Prostate gland (tissue), 2 donors: ENCODE results near the gene CDYL. TPM values are rescaled to one million over a fixed set of nuclear protein-coding genes. Genes with fewer than 3 reads are reported as not detected.

Experiments
- DNase-seq: peaks from one replicate; pipeline ENCODE4 v3.0.0-alpha.2; 2019; ENCODE audit warnings: low spot score
- H3K27ac ChIP-seq, 2 donors: fragments of 200-600 bp; sonication (generic); 2 replicates each; pipeline ENCODE4 v1.5.1; 2017 to 2019
- H3K27me3 ChIP-seq: fragments of 200-600 bp; sonication (generic); replicated peaks from 2 replicates; pipeline ENCODE4 v1.5.1; 2019; ENCODE audit not compliant: insufficient read depth
- H3K36me3 ChIP-seq, 2 donors: fragments of 200-600 bp; sonication (generic); 1 replicate in 1 of 2; 2 replicates in 1 of 2; pipeline versions ENCODE4 v1.5.1 to v1.8.1; 2017 to 2019
- H3K4me1 ChIP-seq: fragments of 200-600 bp; sonication (generic); replicated peaks from 2 replicates; pipeline ENCODE4 v1.5.1; 2019
- H3K4me3 ChIP-seq, 2 donors: fragments of 200-600 bp; sonication (generic); 2 replicates each; pipeline ENCODE4 v1.5.1; 2017 to 2019
- H3K9me3 ChIP-seq: fragments of 200-600 bp; sonication (generic); 2 replicates; pipeline ENCODE4 v1.5.1; 2017
- CTCF ChIP-seq, 4 experiments: fragments of 200-600 bp in 2 of 4; fragments of 450-650 bp in 2 of 4; sonication (generic) in 2 of 4; IDR thresholded peaks; 1 replicate in 3 of 4; 2 replicates in 1 of 4; pipeline ENCODE4 v1.5.1; 2016 to 2019; ENCODE audit warnings: antibody characterized with exemption in 4 of 4, mild to moderate bottlenecking in 2 of 4, moderate library complexity in 2 of 4
- POLR2A ChIP-seq: fragments of 450-650 bp; IDR thresholded peaks from one replicate; pipeline ENCODE4 v1.6.1; 2016; ENCODE audit warnings: antibody characterized with exemption, mild to moderate bottlenecking
- POLR2AphosphoS5 ChIP-seq: sonication (generic); formaldehyde crosslinking; IDR thresholded peaks from one replicate; pipeline ENCODE4 v1.6.1; 2017; ENCODE audit warnings: antibody characterized with exemption
- WGBS: methylation state at CpG from one replicate; pipeline ENCODE4 v1.1.5; 2018; 5-methylcytosine and 5-hydroxymethylcytosine counted together
- intact Hi-C: fragments of 100-400 bp; cut with DNase I; formaldehyde crosslinking; loops from one replicate; pipeline ENCODE4 v1.14.2; 2022
- total RNA-seq, 2 donors: library from RNA; depleted of rRNA; stranded (reverse); fragments of >200 nt; gene quantifications; one replicate each; pipeline ENCODE4 v1.1.0, GENCODE V29; 2016

CDYL gene
- total RNA-seq, 2 donors from 2014 or later = 28.1 to 54.5 TPM

GRCh38 chr6:4948781-4949450, 172.7 kb downstream of the CDYL start:
- TF ChIP-seq CTCF (IDR thresholded peaks at IDR 0.05) = no peak
- no peaks in the 10 kb centered on the region for H3K9me3 ChIP-seq
- no peaks in the 10 kb centered on the region for H3K4me1 ChIP-seq
- H3K27me3 ChIP-seq = no peaks in the 10 kb centered on the region
- no peak overlapping the region for H3K27ac ChIP-seq
- 66% methylated on average over 15 of the region's 15 CpGs for WGBS
- H3K36me3 ChIP-seq = no peaks in the 10 kb centered on the region
- intact Hi-C loops = no loop called here
- no peak for DNase-seq
- H3K4me3 ChIP-seq = no peak overlapping the region

- DNase-seq = no peak
- Histone ChIP-seq H3K4me3 (no peak overlapping the region), H3K36me3 (no peaks in the 10 kb centered on the region), H3K9me3 (no peaks in the 10 kb centered on the region), H3K27ac (no peak overlapping the region), H3K27me3 (no peaks in the 10 kb centered on the region), H3K4me1 (no peaks in the 10 kb centered on the region)
- 96% methylated on average over 11 of the region's 11 CpGs for WGBS
- intact Hi-C loops = no loop called here
- TF ChIP-seq CTCF (IDR thresholded peaks at IDR 0.05) (no peak), POLR2AphosphoS5 (no peak), POLR2A (no peak)
These were observed 173.9 kb downstream of the CDYL start for GRCh38 chr6:4950076-4950475.

- Histone ChIP-seq H3K27me3 (no peaks in the 10 kb centered on the region), H3K4me1 (no peaks in the 10 kb centered on the region), H3K9me3 (no peaks in the 10 kb centered on the region), H3K27ac (no peak overlapping the region), H3K4me3 (no peak overlapping the region), H3K36me3 (no peaks in the 10 kb centered on the region)
- WGBS = 66% methylated on average over 14 of the region's 14 CpGs
- intact Hi-C loops = no loop called here
- TF ChIP-seq CTCF (IDR thresholded peaks at IDR 0.05) = no peak
- no peak for TF ChIP-seq POLR2A
- no peak for TF ChIP-seq POLR2AphosphoS5
- no peak for DNase-seq
These were observed 174.8 kb downstream of the CDYL start for GRCh38 chr6:4950836-4951533.

- Histone ChIP-seq H3K9me3 (no peaks in the 10 kb centered on the region), H3K27ac (no peak overlapping the region), H3K27me3 (no peaks in the 10 kb centered on the region), H3K4me3 (no peak overlapping the region), H3K4me1 (no peaks in the 10 kb centered on the region), H3K36me3 (no peaks in the 10 kb centered on the region)
- TF ChIP-seq CTCF (IDR thresholded peaks at IDR 0.05) (no peak), POLR2A (no peak), POLR2AphosphoS5 (no peak)
- WGBS = 97% methylated on average over 12 of the region's 12 CpGs
- DNase-seq = no peak
- intact Hi-C loops = no loop called here
These were observed 177.2 kb downstream of the CDYL start for GRCh38 chr6:4953440-4953839.

- no peak for DNase-seq
- intact Hi-C loops = no loop called here
- no peaks in the 10 kb centered on the region for H3K9me3 ChIP-seq
- no peak for TF ChIP-seq CTCF (IDR thresholded peaks at IDR 0.05)
- no peak for TF ChIP-seq POLR2A
- TF ChIP-seq POLR2AphosphoS5 = no peak
- no peaks in the 10 kb centered on the region for H3K36me3 ChIP-seq
- no peaks in the 10 kb centered on the region for H3K27me3 ChIP-seq
- no peaks in the 10 kb centered on the region for H3K4me1 ChIP-seq
- H3K27ac ChIP-seq = no peak overlapping the region
- WGBS = 92% methylated on average over 5 of the region's 5 CpGs
- no peak overlapping the region for H3K4me3 ChIP-seq
These were observed 180.4 kb downstream of the CDYL start for GRCh38 chr6:4956625-4957024.
